Activated CD8-positive, alpha-beta memory T cell treated with anti-CD3 and anti-CD28 coated beads, Interleukin-2, amount 10 ng/mL, durations not matched to agents 7 days and 5 days (primary cell): Measurements from ENCODE around the gene PTPRN. TPM values are rescaled to one million over a fixed set of nuclear protein-coding genes. Genes with fewer than 3 reads are reported as not detected.
A peak's percentile ranks its signal among the peaks of the same experiment; 100 is the strongest.
"Not testable (repeated sequence)": the region's sequence is repeated elsewhere in the genome, so short reads cannot be mapped to it uniquely, and the experiment has no call there.

ENCODE experiments used
- ATAC-seq: fragments of 150-1000 bp; cut with Tn5 transposase; one replicate; pipeline ENCODE4 v1.10.0; 2021; ENCODE audit warnings: moderate library complexity
- CTCF ChIA-PET: fragments of 350-600 bp; sonication (Branson Sonifier 250); formaldehyde crosslinking; loops from one replicate; lab custom pipeline; 2021; ENCODE audit warnings: antibody characterized with exemption; lab: Charles Lee
- DNase-seq: peaks from one replicate; pipeline ENCODE4 v3.0.0-alpha.2; 2020
- H3K27ac Mint-ChIP-seq: one replicate; pipeline ENCODE4 v1.8.0; 2021; ENCODE audit warnings: mild to moderate bottlenecking, mixed read lengths
- H3K27me3 Mint-ChIP-seq: one replicate; pipeline ENCODE4 v1.8.0; 2021; ENCODE audit warnings: mixed read lengths
- H3K36me3 Mint-ChIP-seq: one replicate; pipeline ENCODE4 v1.8.0; 2021; ENCODE audit warnings: mild to moderate bottlenecking, mixed read lengths
- H3K4me1 Mint-ChIP-seq: one replicate; pipeline ENCODE4 v1.8.0; 2021; ENCODE audit warnings: mixed read lengths
- H3K4me3 Mint-ChIP-seq: one replicate; pipeline ENCODE4 v1.8.0; 2021; ENCODE audit warnings: mild to moderate bottlenecking, moderate library complexity, mixed read lengths
- H3K9me3 Mint-ChIP-seq: one replicate; pipeline ENCODE4 v1.8.0; 2022; ENCODE audit warnings: low read depth, mixed read lengths
- total RNA-seq, 2 experiments: library from RNA; stranded (reverse); gene quantifications; one replicate each; pipeline ENCODE4 v1.2.3, GENCODE V29; 2021

PTPRN gene
- total RNA-seq, 2 experiments from 2014 or later: 0.28 TPM; not detected in 1

DNA sequence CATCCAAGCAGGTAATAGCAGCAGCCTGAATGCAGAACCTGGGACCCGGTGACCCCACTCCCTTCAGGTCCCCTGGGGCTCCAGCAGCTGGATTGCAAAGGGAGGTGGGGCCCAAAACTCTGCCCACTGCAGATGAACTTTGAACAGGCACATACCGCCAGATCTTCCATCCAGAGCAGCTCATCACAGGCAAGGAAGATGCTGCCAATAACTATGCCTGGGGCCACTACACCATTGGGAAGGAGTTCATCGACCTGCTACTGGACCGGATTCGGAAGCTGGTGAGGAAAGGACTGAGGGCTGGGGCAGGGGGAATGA is 39.2 kb downstream of the PTPRN start:
- CTCF ChIA-PET: interaction anchor here (0.8 to 4.5 kb wide), 5 partner anchors 8 to 76 kb away, joined by 3 to 16 read pairs (median 4); partner anchors contain the start of gene DNAJB2
- Mint-ChIP-seq H3K4me1 (no peaks in the 10 kb centered on the region), H3K36me3 (no peaks in the 10 kb centered on the region), H3K27me3 (peaks cover 2% of the 10 kb centered on the region), H3K27ac (no peak overlapping the region), H3K9me3 (no peaks in the 10 kb centered on the region), H3K4me3 (no peak overlapping the region)
- DNase-seq (no peak), ATAC-seq (no peak)

DNA sequence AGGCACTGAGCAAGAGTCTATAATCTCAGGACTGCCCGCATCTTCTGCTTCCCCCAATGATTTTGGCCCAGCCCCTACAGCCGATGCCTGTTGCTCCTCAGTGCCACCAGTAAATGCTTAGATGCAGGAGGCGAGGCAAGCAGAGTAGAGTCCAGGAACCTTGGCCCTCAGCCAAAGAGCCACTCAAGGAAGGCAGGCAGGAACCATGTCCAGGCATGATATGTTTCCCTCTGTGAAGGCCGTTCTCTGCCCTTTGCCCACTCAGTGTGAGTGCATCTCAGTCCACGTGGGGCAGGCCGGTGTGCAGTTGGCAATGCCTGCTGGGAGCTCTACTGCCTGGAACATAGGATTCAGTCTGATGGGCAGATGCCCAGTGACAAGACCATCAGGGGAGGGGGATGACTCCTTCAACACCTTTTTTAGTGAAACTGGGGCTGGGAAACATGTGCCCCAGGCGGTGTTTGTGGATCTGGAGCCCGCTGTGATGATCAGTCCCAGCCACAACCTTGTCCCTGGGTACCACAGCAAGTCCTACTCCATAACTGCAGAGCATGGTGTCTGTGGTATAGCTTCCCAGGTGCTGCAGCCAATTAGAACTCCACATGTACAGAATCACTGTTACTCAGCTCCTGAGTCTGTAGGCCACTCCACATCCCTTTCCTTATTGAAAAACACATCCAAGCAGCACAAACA is 39.7 kb downstream of the PTPRN start:
- H3K27me3 Mint-ChIP-seq: peaks cover 2% of the 10 kb centered on the region
- no peaks in the 10 kb centered on the region for H3K4me1 Mint-ChIP-seq
- CTCF ChIA-PET: interaction anchor here (1.3 to 4.5 kb wide), 3 partner anchors 9 to 26 kb away, joined by 4 to 16 read pairs (median 8); partner anchors contain the start of gene DNAJB2
- no peaks in the 10 kb centered on the region for H3K9me3 Mint-ChIP-seq
- H3K27ac Mint-ChIP-seq: no peak overlapping the region
- no peaks in the 10 kb centered on the region for H3K36me3 Mint-ChIP-seq
- H3K4me3 Mint-ChIP-seq: no peak overlapping the region
- ATAC-seq (no peak), DNase-seq (no peak)

DNA sequence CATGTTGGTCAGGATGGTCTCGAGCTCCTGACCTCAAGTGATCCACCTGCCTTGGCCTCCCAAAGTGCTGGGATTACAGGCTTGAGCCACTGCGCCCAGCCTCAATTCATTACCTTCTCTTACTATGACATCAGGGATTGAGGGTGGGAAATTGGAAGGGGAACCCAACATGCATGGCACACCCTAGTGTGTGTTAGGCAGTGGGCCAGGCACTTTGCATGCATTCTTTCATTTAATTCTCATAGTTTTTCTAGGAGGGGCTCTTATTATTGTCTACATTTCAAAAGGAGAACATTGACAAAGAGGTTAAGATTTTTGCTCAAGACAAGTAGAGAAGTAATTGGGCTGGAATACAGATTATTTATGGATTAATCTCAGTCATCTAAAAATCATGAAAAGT is 40.9 kb downstream of the PTPRN start:
- CTCF ChIA-PET: interaction anchor here (2.5 to 4.5 kb wide), 2 partner anchors 10 to 27 kb away, joined by 8 to 16 read pairs; partner anchors contain the start of gene DNAJB2
- H3K36me3 Mint-ChIP-seq: no peaks in the 10 kb centered on the region

DNA sequence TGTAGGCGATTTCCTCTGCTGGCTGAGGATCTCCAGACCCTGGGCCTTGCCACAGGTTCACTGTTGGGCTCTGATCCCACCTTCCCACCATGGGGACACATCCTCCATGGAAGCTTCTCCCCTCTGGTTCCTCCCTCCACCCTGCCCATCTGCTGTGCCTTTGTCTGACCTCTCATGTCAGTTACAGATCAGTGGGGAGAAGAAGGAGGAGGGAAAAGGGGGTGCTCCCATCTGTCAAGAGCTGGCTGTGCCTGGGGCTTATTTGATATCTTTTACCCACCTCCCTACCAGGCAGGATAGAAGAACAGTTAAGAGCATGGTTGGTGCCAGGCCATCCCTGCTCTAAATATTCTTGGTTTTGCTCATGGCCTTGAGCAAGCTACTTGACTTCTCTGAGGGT is 42.3 kb downstream of the PTPRN start:
- H3K27me3 Mint-ChIP-seq: peaks cover 2% of the 10 kb centered on the region
- no peak overlapping the region for H3K4me3 Mint-ChIP-seq
- H3K9me3 Mint-ChIP-seq: no peaks in the 10 kb centered on the region
- H3K27ac Mint-ChIP-seq: no peak overlapping the region
- no peaks in the 10 kb centered on the region for H3K36me3 Mint-ChIP-seq
- CTCF ChIA-PET: interaction anchor here (1.2 to 4.5 kb wide), 3 partner anchors 11 to 29 kb away, joined by 5 to 16 read pairs (median 11); partner anchors contain the start of genes DNAJB2 and TUBA4A
- H3K4me1 Mint-ChIP-seq: no peaks in the 10 kb centered on the region
- ATAC-seq (no peak), DNase-seq (no peak)

More for the DNA sequence above, 40.9 kb downstream of the PTPRN start:
- Mint-ChIP-seq H3K4me1 (no peaks in the 10 kb centered on the region), H3K4me3 (no peak overlapping the region), H3K27ac (no peak overlapping the region), H3K9me3 (no peaks in the 10 kb centered on the region), H3K27me3 (peaks cover 2% of the 10 kb centered on the region)
- DNase-seq (no peak), ATAC-seq (no peak)

DNA sequence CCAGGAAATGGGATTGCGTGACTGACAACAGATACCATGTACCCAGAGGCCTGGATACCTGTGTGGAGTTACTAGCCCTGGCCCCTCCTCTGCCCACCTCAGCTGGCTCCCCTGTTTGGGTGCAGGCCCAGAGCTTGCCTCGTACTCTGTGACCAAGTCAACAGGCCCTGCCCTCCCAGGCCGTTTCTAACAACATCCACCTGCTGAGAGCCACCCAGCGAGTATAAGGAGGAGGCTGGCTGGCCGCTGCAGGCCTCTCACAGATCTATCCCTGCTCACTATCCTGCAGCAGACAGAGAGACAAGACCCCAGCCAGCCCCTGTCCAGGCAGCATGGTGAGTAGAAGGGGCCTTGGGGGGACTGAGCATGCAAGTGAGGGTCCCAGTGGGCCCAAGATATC is 43.0 kb downstream of the PTPRN start:
- no peak for ATAC-seq
- H3K27ac Mint-ChIP-seq: no peak overlapping the region

DNA sequence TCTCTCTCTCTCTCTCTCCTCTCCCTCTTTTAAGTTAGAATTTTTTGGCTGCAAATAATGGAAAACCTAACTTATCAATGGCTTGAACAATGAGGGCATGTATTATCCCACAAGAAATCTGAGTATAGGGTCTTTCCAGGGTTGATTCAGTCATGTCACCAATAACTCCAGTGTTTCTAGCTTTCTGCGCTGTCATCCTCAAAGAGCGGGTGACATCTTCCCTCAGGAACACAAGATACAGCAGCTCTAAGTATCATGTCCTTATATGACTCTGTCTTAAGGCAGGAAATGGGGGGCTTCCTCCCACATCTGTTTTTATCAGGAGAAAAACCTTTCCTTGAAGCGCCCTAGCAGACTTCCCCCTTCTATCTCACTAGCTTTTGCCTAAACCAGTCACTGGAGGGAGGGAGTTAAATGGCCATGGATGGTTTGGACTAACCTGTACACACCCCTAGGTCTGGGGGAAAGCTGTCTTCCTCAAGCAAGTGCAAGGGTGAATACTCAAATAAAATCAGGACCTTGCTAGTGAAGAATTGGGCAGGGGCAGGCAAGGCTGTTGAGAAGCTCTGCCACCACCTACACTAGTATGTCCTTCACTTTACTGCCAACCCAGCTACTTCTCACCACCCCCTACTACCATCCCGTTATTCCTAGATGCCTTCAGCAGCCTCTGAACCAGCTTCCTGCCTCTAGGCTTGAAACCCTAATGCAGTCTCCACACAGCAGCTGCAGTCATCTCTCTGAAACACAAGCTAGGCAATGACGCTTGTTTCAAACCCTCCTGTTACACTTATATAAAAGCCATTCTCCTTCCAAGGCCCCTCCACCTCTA is 48.0 kb downstream of the PTPRN start:
- no peaks in the 10 kb centered on the region for H3K36me3 Mint-ChIP-seq
- CTCF ChIA-PET: interaction anchor here (1.1 to 7.1 kb wide), 6 partner anchors 16 to 102 kb away, joined by 3 to 54 read pairs (median 4); partner anchors contain the start of genes ANKZF1, ATG9A, DNAJB2 and GLB1L
- ATAC-seq: no peak
- no peaks in the 10 kb centered on the region for H3K9me3 Mint-ChIP-seq
- peaks cover 17% of the 10 kb centered on the region for H3K27me3 Mint-ChIP-seq
- no peaks in the 10 kb centered on the region for H3K4me1 Mint-ChIP-seq
- no peak overlapping the region for H3K27ac Mint-ChIP-seq
- no peak for DNase-seq
- H3K4me3 Mint-ChIP-seq: no peak overlapping the region

More for the DNA sequence above, 43.0 kb downstream of the PTPRN start:
- H3K36me3 Mint-ChIP-seq: no peaks in the 10 kb centered on the region
- H3K27me3 Mint-ChIP-seq: peaks cover 6% of the 10 kb centered on the region
- DNase-seq: no peak
- H3K4me1 Mint-ChIP-seq: no peaks in the 10 kb centered on the region
- no peak overlapping the region for H3K4me3 Mint-ChIP-seq
- CTCF ChIA-PET: interaction anchor here (1.7 to 7.1 kb wide), 3 partner anchors 11 to 29 kb away, joined by 7 to 54 read pairs (median 11); partner anchors contain the start of genes DNAJB2 and TUBA4A
- no peaks in the 10 kb centered on the region for H3K9me3 Mint-ChIP-seq

DNA sequence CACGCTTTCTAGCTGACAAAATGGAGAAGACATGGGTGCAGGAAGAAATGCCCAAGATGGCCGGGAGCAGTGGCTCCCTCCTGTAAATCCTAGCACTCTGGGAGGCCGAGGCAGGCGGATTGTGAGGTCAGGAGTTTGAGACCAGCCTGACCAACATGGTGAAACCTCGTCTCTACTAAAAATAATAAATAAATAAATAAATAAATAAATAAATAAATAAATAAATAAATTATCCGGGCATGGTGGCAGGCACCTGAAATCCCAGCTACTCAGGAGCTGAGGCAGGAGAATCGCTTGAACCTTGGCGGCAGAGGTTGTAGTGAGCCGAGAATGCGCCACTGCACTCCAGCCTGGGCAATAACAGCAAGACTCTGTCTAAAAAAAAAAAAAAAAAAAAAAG is 50.3 kb downstream of the PTPRN start:
- CTCF ChIA-PET: interaction anchor here (0.7 to 3.3 kb wide), 4 partner anchors 19 to 88 kb away, joined by 3 to 14 read pairs (median 6); no protein-coding TSS in a partner anchor
- H3K4me1 Mint-ChIP-seq, H3K27ac Mint-ChIP-seq, H3K36me3 Mint-ChIP-seq, DNase-seq, H3K9me3 Mint-ChIP-seq, H3K4me3 Mint-ChIP-seq, ATAC-seq: not testable (repeated sequence)
- peaks cover 17% of the 10 kb centered on the region for H3K27me3 Mint-ChIP-seq

DNA sequence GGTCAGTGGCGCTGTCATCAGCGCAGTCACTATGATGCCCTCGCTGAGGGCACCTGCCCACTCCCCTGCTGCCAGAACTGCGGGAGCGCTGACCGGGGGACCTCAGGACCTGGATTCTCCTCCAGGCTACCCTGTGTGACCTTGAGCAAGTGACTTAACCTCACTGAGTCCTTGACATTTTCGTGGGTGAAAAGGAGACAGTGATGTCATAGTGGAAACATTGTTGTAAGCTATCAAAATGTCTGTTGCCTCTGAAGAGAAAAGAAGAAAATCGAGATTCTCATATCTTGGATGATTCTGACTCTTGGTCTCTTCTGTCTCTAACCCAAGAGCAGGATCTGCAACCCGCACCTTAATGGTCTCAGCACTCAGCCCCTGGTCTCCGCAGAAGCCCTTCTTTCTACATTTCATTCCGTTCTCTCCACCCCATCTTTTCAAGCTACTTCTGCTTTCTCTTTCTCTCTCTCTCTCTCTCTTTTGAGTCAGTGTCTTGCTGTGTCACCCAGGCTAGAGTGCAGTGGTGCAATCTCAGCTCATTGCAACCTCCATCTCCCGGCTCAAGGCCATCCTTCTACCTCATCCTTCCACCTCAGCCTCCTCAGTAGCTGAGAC is 54.5 kb downstream of the PTPRN start:
- H3K27ac Mint-ChIP-seq: peak overlapping the region; percentile 93
- peaks cover 30% of the 10 kb centered on the region for H3K36me3 Mint-ChIP-seq
- peaks cover 5% of the 10 kb centered on the region for H3K27me3 Mint-ChIP-seq
- peak; percentile 25 for ATAC-seq
- H3K4me1 Mint-ChIP-seq: peaks cover 36% of the 10 kb centered on the region
- CTCF ChIA-PET: interaction anchor here (0.8 to 6.4 kb wide), 18 partner anchors 9 to 275 kb away, joined by 3 to 73 read pairs (median 5); partner anchors contain the start of genes ABCB6, ANKZF1, ATG9A and CNPPD1
- H3K9me3 Mint-ChIP-seq: no peaks in the 10 kb centered on the region
- peak; percentile 71 for DNase-seq
- peak overlapping the region; percentile 99 for H3K4me3 Mint-ChIP-seq

DNA sequence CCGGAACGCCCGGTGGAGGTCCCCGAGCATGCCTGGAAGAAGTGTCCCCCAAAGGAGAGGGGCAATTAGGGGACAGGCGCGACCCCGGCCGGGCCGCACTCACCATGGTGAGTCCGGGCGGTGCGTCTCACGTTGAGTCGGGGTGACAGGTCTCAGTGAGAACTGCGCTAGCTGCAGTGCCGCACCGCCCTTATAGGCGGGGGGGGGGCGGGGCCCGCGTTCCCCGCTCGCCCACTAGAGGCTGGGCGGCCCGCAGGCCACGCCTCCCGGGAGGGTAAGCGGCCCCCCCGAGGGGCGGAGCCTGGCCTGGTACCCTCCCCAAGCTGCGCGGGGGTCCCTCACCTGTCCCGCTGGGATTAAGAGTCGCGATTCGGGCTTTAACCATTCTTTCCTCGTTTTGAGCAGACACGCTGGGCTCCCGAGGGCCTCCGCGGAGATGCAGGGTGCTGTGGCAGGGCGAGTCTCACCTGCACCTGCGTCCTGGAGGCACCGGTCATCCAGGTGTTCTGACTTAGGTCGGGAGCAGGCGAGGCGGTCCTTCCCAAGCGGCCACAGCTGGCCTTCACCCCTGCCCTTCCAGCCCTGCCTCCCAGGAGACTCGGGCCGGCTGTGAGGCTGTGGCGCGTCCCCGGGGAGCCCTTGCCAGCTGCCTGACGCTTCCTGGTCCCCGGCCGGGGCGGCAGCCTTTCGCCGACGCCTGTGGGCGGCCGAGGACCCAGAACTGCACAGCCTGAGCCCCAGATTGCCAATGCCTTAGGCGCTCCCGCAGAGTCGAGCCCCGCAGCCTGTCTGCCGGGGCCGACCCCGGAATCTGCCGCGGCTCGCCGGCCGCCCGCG is 55.2 kb downstream of the PTPRN start, which contains the start of gene TUBA4A:
TSS of gene TUBA4A (minus strand) at position 166 of the 837 bp plus-strand sequence. CDS start at position 106, 60 bp downstream.
- H3K9me3 Mint-ChIP-seq: no peaks in the 10 kb centered on the region
- H3K27me3 Mint-ChIP-seq: peaks cover 3% of the 10 kb centered on the region
- peaks cover 44% of the 10 kb centered on the region for H3K4me1 Mint-ChIP-seq
- H3K27ac Mint-ChIP-seq: peak within 1 kb of the TSS; percentile 97
- peak within 1 kb of the TSS; percentile 99 for H3K4me3 Mint-ChIP-seq
- peaks cover 38% of the 10 kb centered on the region for H3K36me3 Mint-ChIP-seq
- DNase-seq: peak; percentile 92
- peak; percentile 76 for ATAC-seq
- CTCF ChIA-PET: interaction anchor here (0.8 to 6.4 kb wide), 16 partner anchors 8 to 274 kb away, joined by 3 to 73 read pairs (median 6); partner anchors contain the start of genes ABCB6, ANKZF1, ATG9A and DNAJB2

DNA sequence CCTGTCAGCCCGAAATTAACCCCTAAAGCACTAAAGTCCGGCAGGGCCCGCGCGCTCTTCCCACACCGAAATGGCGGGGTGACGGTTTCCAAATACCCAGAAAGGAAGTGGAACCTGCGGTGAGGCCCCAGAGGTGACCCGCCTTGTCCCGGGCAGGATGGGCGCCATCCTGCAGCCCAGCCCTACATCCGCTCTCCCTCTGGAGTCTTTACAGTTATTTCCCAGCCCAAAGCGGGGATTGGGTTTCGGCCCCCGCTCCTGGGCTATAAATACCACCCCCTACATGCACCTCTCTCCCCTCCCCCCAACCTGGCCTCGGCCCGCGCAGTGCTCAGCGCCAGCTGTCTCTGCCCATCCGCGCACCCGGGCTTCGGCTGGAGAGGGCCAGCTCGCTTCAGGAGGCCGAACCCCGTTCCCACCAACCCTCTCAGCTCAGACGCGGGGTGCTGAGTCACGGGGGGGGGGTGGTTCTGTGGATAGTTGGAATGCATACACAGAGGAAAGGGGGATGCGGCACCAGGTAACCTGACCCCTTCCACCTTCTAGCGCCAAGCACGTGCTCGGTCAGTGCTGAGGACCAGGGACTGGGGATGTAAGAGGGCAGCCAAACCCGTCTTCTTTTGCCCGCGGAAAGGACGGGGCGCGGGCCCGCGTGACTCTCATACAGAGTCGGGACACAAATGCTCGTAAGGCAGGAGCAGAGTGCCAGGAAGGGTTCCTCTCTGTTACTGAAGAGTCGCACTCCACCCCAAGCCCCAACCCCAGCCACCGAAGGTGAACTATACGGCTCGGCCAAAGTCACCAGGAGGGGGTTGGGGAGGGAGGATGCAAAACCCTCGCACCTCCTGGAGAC is 56.1 kb downstream of the PTPRN start, which contains the start of gene TUBA4B:
TSS of gene TUBA4B (plus strand) at position 344 of the 853 bp plus-strand sequence. CDS start at position 509, 165 bp downstream.
- Mint-ChIP-seq H3K27me3 (no peaks in the 10 kb centered on the region), H3K4me3 (peak within 1 kb of the TSS; percentile 99), H3K4me1 (peaks cover 51% of the 10 kb centered on the region), H3K27ac (peak within 1 kb of the TSS; percentile 97), H3K9me3 (no peaks in the 10 kb centered on the region), H3K36me3 (peaks cover 45% of the 10 kb centered on the region)
- ATAC-seq: peak; percentile 31
- CTCF ChIA-PET: interaction anchor here (0.8 to 6.4 kb wide), 9 partner anchors 8 to 50 kb away, joined by 3 to 73 read pairs (median 9); partner anchors contain the start of genes ABCB6, ANKZF1, ATG9A and DNAJB2
- DNase-seq: peak; percentile 85

DNA sequence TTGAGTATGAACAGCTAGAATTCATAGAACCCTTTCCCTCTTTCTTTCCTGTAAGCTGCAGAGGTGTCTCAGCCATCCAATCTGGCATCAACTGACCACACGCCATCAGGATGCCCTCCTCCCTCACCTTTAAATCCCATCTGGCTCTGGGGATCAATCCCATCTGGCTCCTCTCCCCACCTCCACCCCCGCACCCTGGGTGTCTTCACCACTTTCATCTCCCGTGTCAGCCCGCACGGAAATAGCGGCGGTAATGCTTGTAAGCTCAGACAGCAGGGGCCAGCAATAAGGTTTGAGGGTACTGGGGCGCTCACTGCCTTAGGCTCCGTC is 56.7 kb downstream of the PTPRN start:
- Mint-ChIP-seq H3K4me3 (peak overlapping the region; percentile 99), H3K36me3 (peaks cover 51% of the 10 kb centered on the region), H3K27ac (peak overlapping the region; percentile 97), H3K9me3 (no peaks in the 10 kb centered on the region), H3K27me3 (no peaks in the 10 kb centered on the region), H3K4me1 (peaks cover 57% of the 10 kb centered on the region)
- DNase-seq (no peak), ATAC-seq (peak; percentile 0)
- CTCF ChIA-PET: interaction anchor here (0.8 to 6.4 kb wide), 8 partner anchors 10 to 93 kb away, joined by 3 to 73 read pairs (median 8); partner anchors contain the start of genes ABCB6, ANKZF1, ATG9A and DNAJB2
